T-helper 17 cell (primary cell): Measurements from ENCODE around the gene RPL11. TPM values are rescaled to one million over a fixed set of nuclear protein-coding genes. Genes with fewer than 3 reads are reported as not detected.
A peak's percentile ranks its signal among the peaks of the same experiment; 100 is the strongest.
"Not testable (repeated sequence)": the region's sequence is repeated elsewhere in the genome, so short reads cannot be mapped to it uniquely, and the experiment has no call there.

Source experiments
- ATAC-seq: fragments of 150-1000 bp; cut with Tn5 transposase; 2 replicates; pipeline ENCODE4 v1.10.0; 2021; ENCODE audit warnings: mild to moderate bottlenecking, moderate library complexity
- DNase-seq, 3 donors: peaks; one replicate each; pipeline versions ENCODE4 v3.0.0 to v3.0.0-alpha.2; 2020 to 2021
- H3K9me3 ChIP-seq: one replicate; pipeline ENCODE4 v1.7.0; 2013; ENCODE audit warnings: low read length, mild to moderate bottlenecking; ENCODE audit not compliant: control insufficient read depth, poor library complexity, severe bottlenecking
- H3K27ac Mint-ChIP-seq: one replicate; pipeline ENCODE4 v1.8.0; 2022; ENCODE audit warnings: mild to moderate bottlenecking, moderate library complexity, mixed read lengths
- H3K27me3 Mint-ChIP-seq: one replicate; pipeline ENCODE4 v1.8.0; 2022; ENCODE audit warnings: mixed read lengths
- H3K36me3 Mint-ChIP-seq: one replicate; pipeline ENCODE4 v1.8.0; 2022; ENCODE audit warnings: low read depth, mixed read lengths
- H3K4me1 Mint-ChIP-seq: one replicate; pipeline ENCODE4 v1.8.0; 2022; ENCODE audit warnings: mild to moderate bottlenecking, mixed read lengths
- H3K4me3 Mint-ChIP-seq: one replicate; pipeline ENCODE4 v1.8.0; 2022; ENCODE audit warnings: mild to moderate bottlenecking, moderate library complexity, mixed read lengths
- total RNA-seq, 4 donors: library from RNA in 2 of 4; stranded (reverse) in 2 of 4; gene quantifications; one replicate each; pipeline ENCODE4 v1.2.3 and lab custom pipeline; 2022 to 2026

Gene RPL11
- total RNA-seq, 2 donors from 2014 or later, result 1,753 to 1,861 TPM

GRCh38 chr1:23722652-23723051 lies 31.0 kb downstream of the RPL11 start:
- Mint-ChIP-seq H3K27ac (peak overlapping the region; percentile 59), H3K4me3 (no peak overlapping the region), H3K36me3 (no peaks in the 10 kb centered on the region), H3K4me1 (peaks cover 21% of the 10 kb centered on the region), H3K27me3 (no peaks in the 10 kb centered on the region)
- no peak for DNase-seq
- ATAC-seq, result no peak
- H3K9me3 ChIP-seq, result no peaks in the 10 kb centered on the region

GRCh38 chr1:23726686-23727085 lies 35.1 kb downstream of the RPL11 start:
- no peak for DNase-seq
- Mint-ChIP-seq H3K27me3 (no peaks in the 10 kb centered on the region), H3K4me1 (peaks cover 11% of the 10 kb centered on the region), H3K4me3 (no peak overlapping the region), H3K36me3 (peaks cover 2% of the 10 kb centered on the region), H3K27ac (no peak overlapping the region)
- no peak for ATAC-seq
- no peaks in the 10 kb centered on the region for H3K9me3 ChIP-seq

- no peak overlapping the region for H3K4me3 Mint-ChIP-seq
- H3K4me1 Mint-ChIP-seq, result peaks cover 11% of the 10 kb centered on the region
- DNase-seq, result no peak
- H3K36me3 Mint-ChIP-seq, result peaks cover 2% of the 10 kb centered on the region
- no peaks in the 10 kb centered on the region for H3K27me3 Mint-ChIP-seq
- ATAC-seq, result no peak
- no peak overlapping the region for H3K27ac Mint-ChIP-seq
- no peaks in the 10 kb centered on the region for H3K9me3 ChIP-seq
These were observed 35.8 kb downstream of the RPL11 start for GRCh38 chr1:23727362-23727811.

- Mint-ChIP-seq H3K27me3 (no peaks in the 10 kb centered on the region), H3K27ac (no peak overlapping the region), H3K36me3 (peaks cover 5% of the 10 kb centered on the region), H3K4me3 (no peak overlapping the region), H3K4me1 (peaks cover 7% of the 10 kb centered on the region)
- no peak for ATAC-seq
- no peaks in the 10 kb centered on the region for H3K9me3 ChIP-seq
- DNase-seq, result no peak
These were observed 41.0 kb downstream of the RPL11 start for GRCh38 chr1:23732363-23733224.

- ATAC-seq, result not testable (repeated sequence)
These were observed 41.7 kb downstream of the RPL11 start for GRCh38 chr1:23733281-23733680.

GRCh38 chr1:23736437-23737134 lies 45.0 kb downstream of the RPL11 start:
- H3K9me3 ChIP-seq, result no peaks in the 10 kb centered on the region
- peaks cover 4% of the 10 kb centered on the region for H3K36me3 Mint-ChIP-seq
- DNase-seq, result no peak
- H3K27me3 Mint-ChIP-seq, result no peaks in the 10 kb centered on the region
- H3K4me3 Mint-ChIP-seq, result no peak overlapping the region
- no peak for ATAC-seq
- H3K27ac Mint-ChIP-seq, result no peak overlapping the region
- peaks cover 1% of the 10 kb centered on the region for H3K4me1 Mint-ChIP-seq

More at GRCh38 chr1:23733281-23733680, 41.7 kb downstream of the RPL11 start:
- not testable (repeated sequence) for H3K9me3 ChIP-seq, H3K27ac Mint-ChIP-seq, H3K36me3 Mint-ChIP-seq, H3K4me3 Mint-ChIP-seq, H3K27me3 Mint-ChIP-seq, H3K4me1 Mint-ChIP-seq, DNase-seq

GRCh38 chr1:23741609-23742008 lies 50.0 kb downstream of the RPL11 start:
- Mint-ChIP-seq H3K36me3 (no peaks in the 10 kb centered on the region), H3K4me1 (peaks cover 29% of the 10 kb centered on the region), H3K4me3 (no peak overlapping the region), H3K27me3 (no peaks in the 10 kb centered on the region), H3K27ac (peak overlapping the region; percentile 88)
- no peak for ATAC-seq
- H3K9me3 ChIP-seq, result no peaks in the 10 kb centered on the region
- no peak for DNase-seq

GRCh38 chr1:23742670-23743286 lies 51.2 kb downstream of the RPL11 start:
- ATAC-seq, result peak; percentile 44
- H3K4me3 Mint-ChIP-seq, result peak overlapping the region; percentile 92

GRCh38 chr1:23743287-23744152 lies 51.9 kb downstream of the RPL11 start, which contains the start of gene ELOA:
TSS of gene ELOA (plus strand) at chr1:23743471. CDS start at chr1:23743504, 33 bp downstream.
- ATAC-seq (peak; percentile 95), DNase-seq (peak; percentile 68 to 71 (median 69))
- H3K36me3 Mint-ChIP-seq, result no peaks in the 10 kb centered on the region
- peak within 1 kb of the TSS; percentile 92 for H3K4me3 Mint-ChIP-seq
- H3K27me3 Mint-ChIP-seq, result no peaks in the 10 kb centered on the region
- H3K27ac Mint-ChIP-seq, result peak within 1 kb of the TSS; percentile 91
- no peaks in the 10 kb centered on the region for H3K9me3 ChIP-seq
- H3K4me1 Mint-ChIP-seq, result peaks cover 48% of the 10 kb centered on the region

More at GRCh38 chr1:23742670-23743286, 51.2 kb downstream of the RPL11 start:
- peaks cover 41% of the 10 kb centered on the region for H3K4me1 Mint-ChIP-seq
- peak overlapping the region; percentile 88 for H3K27ac Mint-ChIP-seq
- peak in 1 of 3 donors; percentile 9 for DNase-seq
- no peaks in the 10 kb centered on the region for H3K27me3 Mint-ChIP-seq
- no peaks in the 10 kb centered on the region for H3K36me3 Mint-ChIP-seq
- H3K9me3 ChIP-seq, result no peaks in the 10 kb centered on the region

GRCh38 chr1:23745515-23745914 lies 53.9 kb downstream of the RPL11 start:
- DNase-seq (no peak), ATAC-seq (peak; percentile 22)
- Mint-ChIP-seq H3K4me1 (peaks cover 50% of the 10 kb centered on the region), H3K27ac (peak overlapping the region; percentile 91), H3K36me3 (no peaks in the 10 kb centered on the region), H3K4me3 (peak overlapping the region; percentile 63), H3K27me3 (no peaks in the 10 kb centered on the region)
- H3K9me3 ChIP-seq, result no peaks in the 10 kb centered on the region
